K562 (cell line): Measurements from ENCODE around the gene SLAMF7. TPM values are rescaled to one million over a fixed set of nuclear protein-coding genes. Genes with fewer than 3 reads are reported as not detected.

Experiments
- ATAC-seq: fragments of 200-7000 bp; cut with Tn5 transposase; 3 replicates; pipeline ENCODE4 v1.9.1; 2020; ENCODE audit warnings: moderate library complexity
- BruUV-seq: library from RNA; stranded (reverse); fragments of 400-500 nt; replicated peaks from 2 replicates; lab custom pipeline; 2021; lab: Mats Ljungman, UMichigan
- CTCF ChIA-PET: fragments of 300-600 bp; formaldehyde crosslinking; extraction: SDS; loops from one replicate; lab custom pipeline; 2021; ENCODE audit warnings: low intra/inter-chr PET ratio; lab: Yijun Ruan, JAX
- POLR2A ChIA-PET: fragments of 300-600, 350-650 bp; sonication (Branson Sonifier 250); formaldehyde crosslinking; extraction: SDS; loops from one replicate; lab custom pipeline; 2021; ENCODE audit warnings: antibody characterized with exemption, inconsistent platforms; lab: Yijun Ruan, JAX
- DNase-seq, 4 experiments: peaks; one replicate each; pipeline versions ENCODE4 v3.0.0 to v3.0.0-alpha.2; 2011 to 2018; ENCODE audit warnings: low spot score in 3 of 4, mixed read lengths in 3 of 4; ENCODE audit errors: extremely low read depth in 1 of 4
- FAIRE-seq: peaks from 2 replicates; lab custom pipeline; 2011; peaks lifted over from hg19 to GRCh38; lab: Jason Lieb, UNC
- H2AFZ ChIP-seq: 2 replicates; pipeline ENCODE4 v1.6.0; 2011; ENCODE audit warnings: low read depth, low read length, control low read depth, inconsistent platforms
- H3K27ac ChIP-seq: fragments of 200-600 bp; 3 replicates; pipeline ENCODE4 v1.8.0; 2011; ENCODE audit warnings: low read depth, mild to moderate bottlenecking, control low read depth, inconsistent platforms, low read length, moderate library complexity, mixed read lengths; ENCODE audit errors: extremely low read depth
- H3K27me3 ChIP-seq, 2 experiments: fragments of 300-600 bp in 1 of 2; 2 replicates in 1 of 2; 3 replicates in 1 of 2; pipeline versions ENCODE4 v1.6.0 to v1.8.0; 2011; ENCODE audit warnings: inconsistent platforms in 2 of 2, low read length in 2 of 2, mild to moderate bottlenecking in 1 of 2, mixed read lengths in 1 of 2, moderate library complexity in 1 of 2; ENCODE audit not compliant: control insufficient read depth in 2 of 2, insufficient read depth in 2 of 2
- H3K36me3 ChIP-seq: fragments of 300-600 bp; 3 replicates; pipeline ENCODE4 v1.8.0; 2011; ENCODE audit warnings: mild to moderate bottlenecking, low read length, inconsistent platforms; ENCODE audit not compliant: control insufficient read depth, insufficient read depth
- H3K4me1 ChIP-seq, 2 experiments: fragments of 200-600 bp in 1 of 2; replicated peaks in 1 of 2; 2 replicates in 1 of 2; 3 replicates in 1 of 2; pipeline versions ENCODE4 v1.5.1 to v1.8.0; 2011; ENCODE audit warnings: inconsistent platforms in 2 of 2, low read length in 2 of 2, mild to moderate bottlenecking in 1 of 2, mixed read lengths in 1 of 2, moderate library complexity in 1 of 2; ENCODE audit not compliant: control insufficient read depth in 2 of 2, insufficient read depth in 2 of 2
- H3K4me2 ChIP-seq: 2 replicates; pipeline ENCODE4 v1.6.1; 2011; ENCODE audit warnings: low read length, control low read depth, inconsistent platforms, mixed read lengths; ENCODE audit not compliant: insufficient read depth
- H3K4me3 ChIP-seq: fragments of 200-600 bp; sonication (generic), shearing (Covaris generic); 2 replicates; pipeline ENCODE4 v1.5.1; 2016; ENCODE audit warnings: control low read depth, inconsistent platforms
- H3K79me2 ChIP-seq: fragments of 200-600 bp; 3 replicates; pipeline ENCODE4 v1.8.0; 2011; ENCODE audit warnings: low read length, inconsistent platforms; ENCODE audit not compliant: control insufficient read depth, insufficient read depth
- H3K9ac ChIP-seq, 2 experiments: 2 replicates each; pipeline versions ENCODE4 v1.6.0 to v1.6.1; 2011; ENCODE audit warnings: low read depth in 2 of 2, low read length in 2 of 2, control low read depth in 1 of 2, inconsistent platforms in 1 of 2, mild to moderate bottlenecking in 1 of 2, mixed read lengths in 1 of 2; ENCODE audit not compliant: insufficient read depth in 1 of 2
- H3K9me1 ChIP-seq: one replicate; pipeline ENCODE4 v1.6.0; 2011; ENCODE audit warnings: inconsistent platforms, mild to moderate bottlenecking, low read length, moderate library complexity; ENCODE audit not compliant: control insufficient read depth, insufficient read depth
- H3K9me3 ChIP-seq: replicated peaks from 2 replicates; pipeline ENCODE4 v1.5.1; 2011; ENCODE audit warnings: low read depth, low read length, inconsistent platforms; ENCODE audit not compliant: control insufficient read depth, insufficient read depth
- H4K20me1 ChIP-seq: replicated peaks from 2 replicates; pipeline ENCODE4 v1.6.1; 2011; ENCODE audit warnings: low read length, inconsistent platforms, mixed read lengths; ENCODE audit not compliant: control insufficient read depth, insufficient read depth
- BCL6 ChIP-seq: fragments of 250-450 bp; sonication (Bioruptor Pico); IDR thresholded peaks from 2 replicates; pipeline ENCODE4 v1.4.0; 2020
- E2F6 ChIP-seq, 2 experiments: IDR thresholded peaks; 2 replicates each; pipeline ENCODE4 v1.6.1; 2011; ENCODE audit warnings: borderline replicate concordance in 1 of 2, control low read depth in 1 of 2, low read depth in 1 of 2, low read length in 1 of 2, mild to moderate bottlenecking in 1 of 2, mixed read lengths in 1 of 2, moderate library complexity in 1 of 2; ENCODE audit not compliant: insufficient read depth in 1 of 2, insufficient read length in 1 of 2, poor library complexity in 1 of 2, severe bottlenecking in 1 of 2; ENCODE audit errors: extremely low read depth in 1 of 2
- ERF ChIP-seq: fragments of 450-650 bp; formaldehyde crosslinking; IDR thresholded peaks from 2 replicates; pipeline ENCODE4 v1.4.0; 2020; ENCODE audit warnings: mild to moderate bottlenecking, mixed read lengths
- FOXK1 ChIP-seq: sonication (generic); formaldehyde crosslinking; IDR thresholded peaks from 2 replicates; pipeline ENCODE4 v1.8.0; 2022; ENCODE audit warnings: missing genetic modification reagents, mild to moderate bottlenecking, borderline replicate concordance
- HMG20B ChIP-seq: fragments of 250-450 bp; sonication (Bioruptor Pico); IDR thresholded peaks from 2 replicates; pipeline ENCODE4 v1.5.0; 2021; ENCODE audit warnings: mild to moderate bottlenecking
- JUN ChIP-seq, 2 experiments: sonication (generic) in 1 of 2; formaldehyde crosslinking in 1 of 2; IDR thresholded peaks; 2 replicates each; pipeline versions ENCODE4 v1.6.1 to v1.8.0; 2012 to 2022; ENCODE audit warnings: borderline replicate concordance in 2 of 2, mild to moderate bottlenecking in 2 of 2, improper control_type of control experiment in 1 of 2, low read depth in 1 of 2, low read length in 1 of 2, missing genetic modification reagents in 1 of 2
- MCM2 ChIP-seq: fragments of 450-650 bp; IDR thresholded peaks from 2 replicates; pipeline ENCODE4 v1.6.1; 2017; ENCODE audit warnings: low read depth, mild to moderate bottlenecking
- MXI1 ChIP-seq: IDR thresholded peaks from 2 replicates; pipeline ENCODE4 v1.6.1; 2011; ENCODE audit warnings: low read depth, mild to moderate bottlenecking, improper control_type of control experiment, low read length
- NEUROD1 ChIP-seq: fragments of 150-350 bp; IDR thresholded peaks from 2 replicates; pipeline ENCODE4 v1.6.1; 2014; ENCODE audit warnings: borderline replicate concordance, low read length, low read depth; ENCODE audit not compliant: partially characterized antibody
- SIN3B ChIP-seq: fragments of 450-650 bp; IDR thresholded peaks from 2 replicates; pipeline ENCODE4 v1.6.1; 2017; ENCODE audit warnings: low read depth, mild to moderate bottlenecking, moderate library complexity
- SIRT6 ChIP-seq: IDR thresholded peaks from one replicate; pipeline ENCODE4 v1.6.1; 2012; ENCODE audit warnings: low read depth, mild to moderate bottlenecking, control low read depth, inconsistent platforms, low read length, moderate library complexity
- SMAD1 ChIP-seq: fragments of 150-350 bp; IDR thresholded peaks from 2 replicates; pipeline ENCODE4 v1.6.1; 2014; ENCODE audit warnings: low read length, low read depth; ENCODE audit not compliant: partially characterized antibody
- SMAD3 ChIP-seq: fragments of 450-650 bp; formaldehyde crosslinking; conservative IDR thresholded peaks from 2 replicates; pipeline ENCODE4 v1.4.0; 2020; ENCODE audit warnings: mild to moderate bottlenecking
- SMARCA4 ChIP-seq: fragments of 450-650 bp; IDR thresholded peaks from 2 replicates; pipeline ENCODE4 v1.6.1; 2016
- SMARCA5 ChIP-seq: fragments of 450-650 bp; IDR thresholded peaks from 2 replicates; pipeline ENCODE4 v1.6.1; 2016
- TCFL5 ChIP-seq: fragments of 250-450 bp; sonication (Bioruptor Pico); conservative IDR thresholded peaks from 2 replicates; pipeline ENCODE4 v1.6.1; 2021; ENCODE audit warnings: mild to moderate bottlenecking, moderate library complexity, matching md5 sums
- TEAD1 ChIP-seq, 2 experiments: fragments of 450-650 bp in 1 of 2; sonication (generic) in 1 of 2; formaldehyde crosslinking; IDR thresholded peaks; 2 replicates each; pipeline versions ENCODE4 v1.4.0 to v1.8.0; 2020 to 2022; ENCODE audit warnings: mild to moderate bottlenecking in 2 of 2, missing genetic modification reagents in 1 of 2
- TRIM24 ChIP-seq, 2 experiments: fragments of 450-650 bp; IDR thresholded peaks; 2 replicates each; pipeline ENCODE4 v1.6.1; 2016
- ZNF77 ChIP-seq: fragments of 250-450 bp; sonication (Bioruptor Pico); IDR thresholded peaks from 2 replicates; pipeline ENCODE4 v1.5.0; 2020
- ZNF79 ChIP-seq: fragments of 250-450 bp; sonication (Bioruptor Pico); IDR thresholded peaks from 2 replicates; pipeline ENCODE4 v1.4.0; 2020; ENCODE audit warnings: low read depth, mild to moderate bottlenecking, moderate library complexity
- WGBS: fragments of 100-300 bp; shearing (Covaris generic); methylation state at CpG from one replicate; pipeline ENCODE4 v1.1.6; 2016; ENCODE audit warnings: low coverage, mixed read lengths; ENCODE audit not compliant: insufficient coverage; ENCODE audit errors: missing lambda C conversion rate; 5-methylcytosine and 5-hydroxymethylcytosine counted together
- in situ Hi-C: fragments of 300-500 bp; cut with MboI; formaldehyde crosslinking; loops from 4 replicates; pipeline ENCODE4 v1.15.0; 2018; ENCODE audit warnings: inconsistent platforms, mixed read lengths
- intact Hi-C: fragments of 100-400 bp; cut with micrococcal nuclease; formaldehyde crosslinking; loops from 2 replicates; pipeline ENCODE4 v1.14.2; 2022
- polyA plus RNA-seq, 8 experiments: library from polyadenylated mRNA; depleted of rRNA in 4 of 8; stranded (reverse) in 5 of 8; unstranded in 3 of 8; fragments of >200 nt; fragmentation: Nextera tagmentation in 2 of 8; fragmentation: Illumina TruSeq in 1 of 8; extraction: Ambion mirVana in 2 of 8; extraction: Trizol in 1 of 8; gene quantifications; 2 replicates each; pipeline versions ENCODE4 v1.2.1 to v1.2.3, GENCODE V29; 2011 to 2014; ENCODE audit warnings: inconsistent platforms in 1 of 8, missing spikeins in 1 of 8
- total RNA-seq, 7 experiments: library from RNA; depleted of rRNA in 6 of 7; stranded (reverse); fragments of >200 nt in 6 of 7; fragmentation: Illumina TruSeq in 2 of 7; extraction: Trizol in 2 of 7; gene quantifications; 2 replicates each; pipeline versions ENCODE4 v1.2.1 to v1.2.3, GENCODE V29; 2011 to 2021; ENCODE audit warnings: low replicate concordance in 1 of 7
- TF ChIP-seq, protein P1 (sequence below): sonication (generic); formaldehyde crosslinking; IDR thresholded peaks from 2 replicates; pipeline ENCODE4 v1.8.0; 2023; ENCODE audit warnings: mild to moderate bottlenecking, missing genetic modification reagents

SLAMF7 gene
- total and polyA plus RNA-seq, 9 of the 15 experiments (the other 6 are each of a cell fraction or from before 2014, with no cell fraction given): 0.11 to 1.2 (median 0.22) TPM; not detected in 2

- TF ChIP-seq JUN (IDR thresholded peaks at IDR 0.05; ENCODE audit: borderline replicate concordance, low read depth, low read length) (no peak), JUN (CRISPR knock-in tag; IDR thresholded peaks at IDR 0.05; ENCODE audit: borderline replicate concordance) (no peak), TRIM24 (IDR thresholded peaks at IDR 0.05) (no peak)
Measured at GRCh38 chr1:160777486-160778089, 38.5 kb downstream of the SLAMF7 start (continued).

DNA sequence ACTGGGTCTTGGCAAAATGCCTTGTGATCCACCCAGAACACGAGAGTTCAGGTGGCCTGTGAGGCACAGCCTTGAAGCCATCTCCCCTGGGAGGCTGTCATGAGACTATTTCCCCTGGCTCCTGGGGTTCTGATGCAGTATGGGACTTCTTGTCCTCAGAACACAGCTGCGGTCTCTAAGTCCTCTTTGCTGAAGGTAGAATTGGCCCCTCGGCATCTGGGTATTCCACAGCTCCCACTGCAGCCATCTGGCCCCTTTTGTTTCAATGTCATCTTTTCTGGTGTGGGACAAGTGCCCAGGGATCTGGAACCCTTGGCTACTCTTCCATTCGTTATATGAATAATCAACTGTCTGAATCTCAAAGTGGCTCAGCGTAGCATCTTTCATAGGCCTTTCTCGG, 39.9 kb downstream of the SLAMF7 start:
- Histone ChIP-seq H2AFZ (no peak overlapping the region), H3K9me1 (no peaks in the 10 kb centered on the region), H3K4me1 (no peaks in the 10 kb centered on the region), H3K9me3 (no peaks in the 10 kb centered on the region), H3K36me3 (no peaks in the 10 kb centered on the region), H4K20me1 (0 out of 2 replicates have a peak, but pooled peaks cover 2% of the 10 kb centered on the region), H3K27me3 (peaks cover 0 to 23% of the 10 kb centered on the region in 2 experiments; a peak in 2 of 5 replicates), H3K27ac (no peak overlapping the region), H3K9ac (no peak overlapping the region), H3K4me3 (no peak overlapping the region), H3K4me2 (no peak overlapping the region), H3K79me2 (no peaks in the 10 kb centered on the region)
- intact Hi-C loops: no loop called here
- BruUV-seq: no TSS peak
- 11% methylated on average over 6 of the region's 6 CpGs for WGBS
- POLR2A ChIA-PET: no interaction called here
- DNase-seq (no peak), FAIRE-seq (no peak), ATAC-seq (no peak)
- in situ Hi-C loops: no loop called here
- CTCF ChIA-PET: no interaction called here
- TF ChIP-seq ZNF77 (CRISPR knock-in tag) (no peak), NEUROD1 (no peak), SMAD3 (CRISPR knock-in tag) (no peak), SMAD1 (no peak), SIN3B (no peak), SMARCA4 (no peak), TEAD1 (CRISPR knock-in tag; IDR thresholded peaks at IDR 0.05) (no peak), SIRT6 (no peak), ZNF79 (no peak), HMG20B (CRISPR knock-in tag) (no peak), BCL6 (CRISPR knock-in tag) (no peak), MCM2 (no peak), TCFL5 (CRISPR knock-in tag) (no peak), SMARCA5 (no peak), ERF (no peak), FOXK1 (no peak), MXI1 (no peak), E2F6 (IDR thresholded peaks at IDR 0.05; ENCODE audit: borderline replicate concordance in 1 of 2, extremely low read depth in 1 of 2, insufficient read depth in 1 of 2, insufficient read length in 1 of 2, low read depth in 1 of 2, low read length in 1 of 2, poor library complexity in 1 of 2, severe bottlenecking in 1 of 2) (no peak)
- TF ChIP-seq, protein P1, sequence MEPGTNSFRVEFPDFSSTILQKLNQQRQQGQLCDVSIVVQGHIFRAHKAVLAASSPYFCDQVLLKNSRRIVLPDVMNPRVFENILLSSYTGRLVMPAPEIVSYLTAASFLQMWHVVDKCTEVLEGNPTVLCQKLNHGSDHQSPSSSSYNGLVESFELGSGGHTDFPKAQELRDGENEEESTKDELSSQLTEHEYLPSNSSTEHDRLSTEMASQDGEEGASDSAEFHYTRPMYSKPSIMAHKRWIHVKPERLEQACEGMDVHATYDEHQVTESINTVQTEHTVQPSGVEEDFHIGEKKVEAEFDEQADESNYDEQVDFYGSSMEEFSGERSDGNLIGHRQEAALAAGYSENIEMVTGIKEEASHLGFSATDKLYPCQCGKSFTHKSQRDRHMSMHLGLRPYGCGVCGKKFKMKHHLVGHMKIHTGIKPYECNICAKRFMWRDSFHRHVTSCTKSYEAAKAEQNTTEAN (CRISPR knock-in tag): no peak
